Neural progenitor cell (in vitro differentiated cells): ENCODE measurements around the gene S100A12.

ENCODE experiments used
- EZH2 ChIP-seq: fragments of 200-600 bp; sonication (generic); IDR thresholded peaks from 2 replicates; pipeline ENCODE4 v1.6.1; 2017; ENCODE audit warnings: antibody characterized with exemption, mild to moderate bottlenecking, moderate library complexity
- EZH2phosphoT487 ChIP-seq: fragments of 200-600 bp; sonication (generic); IDR thresholded peaks from 2 replicates; pipeline ENCODE4 v1.6.1; 2017; ENCODE audit warnings: antibody characterized with exemption
- TF ChIP-seq, protein P1 (sequence below): fragments of 200-600 bp; sonication (generic); IDR thresholded peaks from 2 replicates; pipeline ENCODE4 v1.5.1; 2017; ENCODE audit warnings: antibody characterized with exemption, mild to moderate bottlenecking

- TF ChIP-seq, protein P1, sequence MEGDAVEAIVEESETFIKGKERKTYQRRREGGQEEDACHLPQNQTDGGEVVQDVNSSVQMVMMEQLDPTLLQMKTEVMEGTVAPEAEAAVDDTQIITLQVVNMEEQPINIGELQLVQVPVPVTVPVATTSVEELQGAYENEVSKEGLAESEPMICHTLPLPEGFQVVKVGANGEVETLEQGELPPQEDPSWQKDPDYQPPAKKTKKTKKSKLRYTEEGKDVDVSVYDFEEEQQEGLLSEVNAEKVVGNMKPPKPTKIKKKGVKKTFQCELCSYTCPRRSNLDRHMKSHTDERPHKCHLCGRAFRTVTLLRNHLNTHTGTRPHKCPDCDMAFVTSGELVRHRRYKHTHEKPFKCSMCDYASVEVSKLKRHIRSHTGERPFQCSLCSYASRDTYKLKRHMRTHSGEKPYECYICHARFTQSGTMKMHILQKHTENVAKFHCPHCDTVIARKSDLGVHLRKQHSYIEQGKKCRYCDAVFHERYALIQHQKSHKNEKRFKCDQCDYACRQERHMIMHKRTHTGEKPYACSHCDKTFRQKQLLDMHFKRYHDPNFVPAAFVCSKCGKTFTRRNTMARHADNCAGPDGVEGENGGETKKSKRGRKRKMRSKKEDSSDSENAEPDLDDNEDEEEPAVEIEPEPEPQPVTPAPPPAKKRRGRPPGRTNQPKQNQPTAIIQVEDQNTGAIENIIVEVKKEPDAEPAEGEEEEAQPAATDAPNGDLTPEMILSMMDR = no peak
- TF ChIP-seq EZH2phosphoT487 = no peak
- no peak for TF ChIP-seq EZH2
Observed at GRCh38 chr1:153384958-153385580, 9.6 kb upstream of the S100A12 start.
